Left cardiac atrium (tissue), 4 donors: ENCODE data around the gene MRPS35. TPM values are rescaled to one million over a fixed set of nuclear protein-coding genes. Genes with fewer than 3 reads are reported as not detected.

Experiments
- ATAC-seq, 2 donors: fragments of 200-7000 bp; cut with Tn5 transposase; one replicate each; pipeline ENCODE4 v1.9.1; 2020; ENCODE audit warnings: mild to moderate bottlenecking in 2 of 2, moderate library complexity in 2 of 2
- DNase-seq: peaks from one replicate; pipeline ENCODE4 v3.0.0-alpha.2; 2020
- intact Hi-C, 2 donors: fragments of 100-400 bp; cut with DNase I; formaldehyde crosslinking; loops; one replicate each; pipeline versions ENCODE4 v1.14.1 to v1.15.1; 2022 to 2023
- total RNA-seq, 2 donors: library from RNA; stranded (reverse); fragmentation: NEBNext Ultra II Directional; extraction: Animal tissue kit (Norgen Biotek cat#: 25700); gene quantifications; one replicate each; pipeline ENCODE4 v1.2.1, GENCODE V29; 2021
- donor health status: DM: no; HTN: yes; CAD: no.
- donor health status: DM: no; HTN: yes; CAD: no; lungs with severe emphysema.
- donor health status: DM: yes; HTN: yes; CAD: no.
- donor health status: Dilated cardiomyopathy.

The MRPS35 gene
- total RNA-seq, 2 donors from 2014 or later = 40.6 to 44.6 TPM

- intact Hi-C loops = no loop called here
These were observed 85.5 kb downstream of the MRPS35 start for GRCh38 chr12:27796128-27796527.

GRCh38 chr12:27797301-27798025, 86.8 kb downstream of the MRPS35 start:
- DNase-seq (no peak), ATAC-seq (no peak)
- intact Hi-C loops = no loop called here

More at GRCh38 chr12:27796128-27796527, 85.5 kb downstream of the MRPS35 start:
- no peak for DNase-seq
- ATAC-seq = no peak

- intact Hi-C loops = no loop called here
- ATAC-seq (no peak), DNase-seq (no peak)
These were observed 90.2 kb downstream of the MRPS35 start for GRCh38 chr12:27800819-27801218.

- DNase-seq (no peak), ATAC-seq (no peak)
- intact Hi-C loops = no loop called here
These were observed 91.0 kb downstream of the MRPS35 start for GRCh38 chr12:27801630-27802029.

GRCh38 chr12:27802511-27802910, 91.9 kb downstream of the MRPS35 start:
- no peak for ATAC-seq
- intact Hi-C loops = no loop called here
- no peak for DNase-seq

DNA sequence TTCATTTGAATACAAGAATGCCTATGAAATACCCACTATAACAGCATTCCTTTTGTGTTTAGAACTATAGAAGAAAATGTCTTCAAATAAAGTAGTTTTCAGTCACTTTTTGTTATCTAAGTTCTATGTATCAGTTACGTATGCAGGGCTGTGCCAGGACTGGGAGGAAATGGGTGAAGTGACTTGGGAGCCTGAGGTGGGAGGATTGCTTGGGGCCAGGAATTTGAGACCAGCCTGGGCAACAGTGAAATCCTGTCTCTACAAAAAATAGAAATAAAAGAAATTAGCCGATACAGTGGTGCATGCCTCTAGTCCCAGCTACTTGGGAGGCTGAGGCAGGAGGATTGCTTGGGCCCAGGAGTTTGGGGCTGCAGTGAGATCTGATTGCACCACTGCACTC, 92.3 kb downstream of the MRPS35 start:
- ATAC-seq (no peak), DNase-seq (no peak)
- intact Hi-C loops = no loop called here

- no peak for DNase-seq
- ATAC-seq = no peak
- intact Hi-C loops = no loop called here
These were observed 94.6 kb downstream of the MRPS35 start for GRCh38 chr12:27805238-27805637.

Other genes starting within 250 kb of the MRPS35 start
- 100 to 1,000 TPM in 1 of 2 donors, 10 to 100 TPM in 1; 92.7 to 123 TPM for gene PPFIBP1, start 186.6 kb upstream of the MRPS35 start, total RNA-seq
- 1 to 10 TPM; 3.2 to 3.5 TPM for gene REP15, start 14.4 kb upstream of the MRPS35 start, total RNA-seq
- 10 to 100 TPM in 1 of 2 donors, 1 to 10 TPM in 1; 7.0 to 12.7 TPM for gene KLHL42, start 69.4 kb downstream of the MRPS35 start, total RNA-seq
- not detected for gene MANSC4, start 69.4 kb downstream of the MRPS35 start, total RNA-seq